HG03378 (cell line): ENCODE results near the gene PRG2.

Source experiments
- ATAC-seq: cut with Tn5 transposase; IDR thresholded peaks from one replicate; pipeline ENCODE4 v1.9.1; 2021; ENCODE audit warnings: mild to moderate bottlenecking, moderate library complexity; ENCODE audit not compliant: unreplicated experiment

Gene PRG2, protein sequence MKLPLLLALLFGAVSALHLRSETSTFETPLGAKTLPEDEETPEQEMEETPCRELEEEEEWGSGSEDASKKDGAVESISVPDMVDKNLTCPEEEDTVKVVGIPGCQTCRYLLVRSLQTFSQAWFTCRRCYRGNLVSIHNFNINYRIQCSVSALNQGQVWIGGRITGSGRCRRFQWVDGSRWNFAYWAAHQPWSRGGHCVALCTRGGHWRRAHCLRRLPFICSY

DNA sequence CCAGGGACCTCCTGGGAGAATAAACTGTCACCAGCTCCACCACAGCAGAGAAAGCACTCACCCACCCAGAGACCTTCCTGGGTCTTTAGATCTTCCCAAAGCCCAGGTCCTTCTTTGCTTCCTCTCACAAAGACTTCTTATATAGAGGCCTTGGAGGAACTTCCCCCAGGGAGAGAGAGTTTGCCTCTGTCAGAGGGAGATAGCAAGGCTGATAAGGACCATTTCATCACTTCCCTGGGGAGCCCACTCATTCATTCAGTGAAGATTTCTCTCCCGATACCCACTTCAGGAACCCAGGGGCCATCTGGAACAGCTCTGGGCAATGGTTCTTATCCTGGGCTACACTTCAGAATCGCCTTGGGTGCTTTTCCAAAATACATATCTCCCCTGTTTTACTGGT, at the start of gene PRG2:
Gene PRG2, minus strand, starts transcription at position 116 of the 400 bp plus-strand sequence. CDS start 706 bp downstream, outside the sequence.
- no peak for ATAC-seq

DNA sequence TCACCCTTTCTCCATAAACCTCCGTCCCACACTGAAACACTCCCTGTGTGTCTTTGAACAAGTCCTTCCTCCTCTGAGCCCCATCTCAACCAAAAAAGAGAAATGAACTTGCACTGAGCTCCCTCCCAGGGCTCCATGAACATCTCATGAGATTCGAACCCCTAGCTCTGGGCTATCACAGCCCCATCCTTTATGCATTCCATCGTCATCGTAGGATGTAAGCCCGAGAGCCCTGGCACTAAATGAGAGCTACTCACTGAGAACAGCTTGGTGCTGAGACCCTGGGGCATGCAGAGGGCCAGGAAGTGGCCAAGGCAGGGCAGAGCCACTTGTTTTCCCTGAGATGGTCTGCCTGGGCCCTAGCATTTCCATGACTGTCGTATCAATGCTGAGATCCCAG, 49.3 kb upstream of the PRG2 start:
- no peak for ATAC-seq

DNA sequence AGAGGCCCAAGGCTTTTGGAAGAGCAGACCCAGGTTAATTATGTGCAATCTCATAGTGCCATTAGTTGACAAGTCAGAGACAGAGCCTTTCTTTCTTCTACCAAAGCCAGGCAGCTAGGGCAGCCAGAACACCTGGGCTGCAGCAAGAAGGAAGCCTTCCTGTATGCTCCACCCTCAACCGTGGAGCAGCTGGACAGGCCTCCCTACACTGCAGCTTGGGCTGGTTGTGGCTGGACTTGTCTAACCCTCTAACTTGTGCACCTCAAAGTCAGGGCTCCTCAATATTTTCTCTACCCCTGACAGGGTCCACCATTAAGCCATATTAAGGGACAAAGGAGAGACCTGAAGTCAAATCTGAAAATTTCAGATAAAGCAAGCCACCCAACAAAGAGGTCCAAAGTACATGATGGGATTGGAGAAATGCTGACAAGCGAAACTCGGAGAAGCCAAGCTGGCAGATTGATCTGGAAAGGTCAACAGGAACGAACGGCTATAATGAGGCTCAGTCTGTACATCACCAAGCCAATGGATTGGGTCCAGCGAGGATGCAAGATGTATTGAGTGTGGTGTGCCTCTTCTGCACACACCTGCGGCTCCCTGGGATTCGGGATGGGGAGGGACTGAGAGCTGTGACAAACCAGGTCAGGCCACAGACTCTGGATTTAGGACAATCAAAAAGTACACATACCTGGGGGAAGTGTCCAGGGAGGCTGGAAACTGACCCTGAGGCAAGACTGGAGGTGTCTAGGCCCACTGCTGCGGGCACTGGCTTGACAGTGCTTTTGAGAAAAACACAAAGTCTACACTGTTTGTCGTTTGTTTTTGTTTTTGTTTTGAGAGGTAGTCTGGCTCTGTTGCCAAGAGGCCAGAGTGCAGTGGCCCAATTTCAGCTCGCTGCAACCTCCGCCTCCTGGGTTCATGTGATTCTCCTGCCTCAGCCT, 48.2 kb upstream of the PRG2 start:
- no peak for ATAC-seq

DNA sequence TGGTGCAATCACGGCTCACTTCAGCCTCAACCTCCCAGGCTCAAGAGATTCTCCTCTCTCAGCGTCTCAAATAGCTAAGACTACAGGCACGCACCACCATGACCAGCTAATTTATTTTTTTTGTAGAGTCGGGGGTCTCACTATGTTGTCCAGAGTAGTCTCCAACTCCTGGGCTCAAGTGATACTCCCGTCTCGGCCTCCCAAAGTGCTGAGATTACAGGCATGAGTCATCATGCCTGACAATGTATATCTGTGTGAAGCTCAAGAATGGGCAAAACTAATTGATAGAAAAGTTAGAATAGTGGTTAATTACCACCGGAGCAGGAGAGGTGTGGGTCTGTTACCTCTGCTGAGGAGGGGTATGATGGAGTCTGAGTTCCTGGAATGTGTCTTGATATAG, 45.6 kb upstream of the PRG2 start:
- ATAC-seq, result no peak

DNA sequence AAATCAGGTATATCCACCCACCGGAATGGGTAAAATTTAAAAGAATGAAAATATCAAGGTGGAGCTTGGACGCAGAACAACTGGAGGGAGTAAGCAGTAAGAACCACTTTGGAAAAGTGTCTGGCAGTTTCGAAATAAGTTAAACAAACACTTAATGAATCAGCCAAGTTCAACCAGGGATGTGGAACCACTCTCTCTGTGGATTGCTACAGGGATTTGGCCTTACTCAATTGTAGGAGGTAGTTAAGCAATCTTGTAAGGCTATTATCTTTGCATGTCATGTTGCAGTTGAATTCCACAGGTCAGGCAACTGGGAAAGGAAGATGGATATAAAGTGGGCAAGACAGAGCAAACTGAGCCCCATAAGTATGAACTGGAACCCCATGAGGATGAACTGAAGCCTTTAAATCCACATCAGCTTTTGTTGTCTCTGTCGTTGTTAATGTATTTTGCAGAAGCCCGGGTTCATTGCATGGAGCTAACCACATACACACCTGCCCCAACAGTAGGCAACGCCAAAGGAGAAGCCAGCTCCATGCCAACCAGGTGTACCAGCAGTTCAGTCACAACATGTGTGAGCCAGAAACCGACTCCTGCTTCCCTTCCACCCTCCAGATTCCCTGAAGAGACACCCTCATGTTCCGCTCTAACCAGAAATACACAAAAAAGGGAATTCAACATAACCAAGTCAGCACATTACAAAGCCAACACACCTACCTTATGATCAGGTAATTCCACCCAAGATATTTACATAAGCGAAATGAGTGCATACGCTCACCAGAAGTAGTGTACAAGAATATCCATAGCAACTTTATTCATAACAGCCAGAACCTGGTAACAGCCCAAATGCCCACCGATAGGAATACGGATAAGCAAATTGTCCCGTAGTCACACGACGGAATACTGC, 44.4 kb upstream of the PRG2 start:
- ATAC-seq, result no peak

DNA sequence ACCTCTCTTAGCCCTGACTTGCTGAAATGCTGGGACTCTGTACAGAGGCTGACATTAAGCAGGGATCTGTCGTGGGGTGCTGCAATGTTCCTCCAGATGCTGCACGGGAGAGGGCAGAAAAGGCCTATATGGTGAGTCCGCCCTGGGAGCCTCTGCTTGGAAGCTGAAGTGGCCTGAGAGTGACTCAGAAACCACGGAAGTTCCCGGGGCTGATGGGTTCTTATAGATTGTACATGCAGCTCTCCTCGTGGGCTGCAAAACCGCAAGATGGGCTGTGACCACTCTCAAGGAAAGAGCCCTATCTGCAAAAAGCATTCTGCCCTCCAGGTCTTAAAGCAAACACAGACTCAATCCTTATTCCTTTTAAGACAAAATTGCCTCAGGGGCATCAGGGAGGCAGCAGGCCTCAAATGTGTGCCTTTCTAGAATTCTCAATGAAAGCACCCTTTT, 42.3 kb upstream of the PRG2 start:
- ATAC-seq, result no peak

DNA sequence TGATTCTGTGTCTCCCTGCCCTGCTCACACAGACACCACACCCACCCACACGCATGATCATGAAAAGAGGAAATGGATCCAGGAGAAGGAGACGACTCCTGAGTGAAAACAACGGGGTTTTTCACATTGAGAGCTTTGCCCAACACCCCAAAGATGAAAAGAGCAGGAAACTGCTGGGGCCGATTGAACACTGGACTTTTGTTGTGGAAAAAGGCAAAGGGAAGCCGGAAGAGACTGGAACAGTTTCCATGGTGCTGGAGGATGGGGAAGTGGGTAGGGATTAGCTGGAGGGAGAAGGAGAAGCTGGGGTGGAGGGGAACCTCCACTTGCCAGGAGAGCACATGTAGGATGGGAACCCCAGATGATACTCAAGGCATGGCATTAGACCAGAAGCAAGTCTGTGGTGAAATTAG, 41.7 kb upstream of the PRG2 start:
- ATAC-seq, result no peak

DNA sequence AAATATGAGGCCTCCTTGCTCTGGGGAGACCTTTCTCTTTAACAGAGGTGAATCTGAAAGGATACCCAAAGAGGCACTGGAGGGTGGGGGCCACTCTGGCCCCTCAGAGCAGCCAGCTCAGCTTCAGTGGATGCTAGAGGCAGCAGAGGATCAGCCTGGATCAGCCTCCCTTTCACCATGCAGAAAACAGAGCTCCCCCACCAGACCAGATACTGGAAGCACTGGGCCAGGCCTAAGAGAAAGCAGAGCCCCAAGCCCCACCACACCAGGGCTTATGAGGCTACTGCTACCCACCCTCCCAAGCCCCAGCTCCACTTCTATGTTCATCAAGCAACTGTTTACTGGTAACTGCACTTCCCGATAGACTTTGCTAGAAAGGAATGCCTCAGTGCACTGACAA, 40.5 kb upstream of the PRG2 start:
- ATAC-seq, result no peak

DNA sequence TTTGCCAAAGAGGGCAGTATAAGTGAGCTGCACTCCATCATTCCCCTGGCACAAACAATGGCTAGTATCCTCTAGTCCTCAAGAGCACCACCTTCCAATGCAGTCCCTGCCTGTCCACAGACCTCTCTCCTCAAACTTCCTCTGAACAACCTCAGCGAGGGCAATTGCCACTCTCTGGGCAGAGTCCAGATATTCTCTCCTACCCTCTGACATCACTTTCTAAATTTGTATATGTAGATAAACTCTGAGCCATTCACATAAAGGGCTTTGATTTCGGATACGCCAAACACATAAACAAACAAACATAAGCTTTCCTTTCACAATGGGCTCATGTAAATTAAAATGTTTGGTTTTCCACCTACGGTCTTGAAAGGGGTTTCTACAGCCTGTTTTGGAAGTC, 39.5 kb upstream of the PRG2 start:
- no peak for ATAC-seq

DNA sequence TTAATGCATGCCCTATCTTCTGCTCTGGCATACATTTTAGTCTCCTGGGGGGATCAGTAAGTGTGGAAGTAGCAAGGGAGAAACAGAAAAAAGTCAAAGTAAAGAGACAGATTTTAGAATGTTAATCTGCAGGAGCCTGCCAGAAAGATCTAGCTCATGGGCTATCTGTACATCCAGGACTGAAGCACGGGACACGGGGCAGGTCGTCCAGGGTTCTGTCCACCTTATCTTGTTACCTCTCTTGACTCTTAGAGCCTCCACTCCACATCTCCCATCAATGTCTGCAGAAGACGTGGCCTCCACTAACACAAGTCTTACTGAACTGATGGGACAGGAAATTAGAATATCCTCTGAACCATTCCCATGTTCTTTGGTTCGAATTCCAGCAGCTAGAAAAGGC, 38.2 kb upstream of the PRG2 start:
- no peak for ATAC-seq

DNA sequence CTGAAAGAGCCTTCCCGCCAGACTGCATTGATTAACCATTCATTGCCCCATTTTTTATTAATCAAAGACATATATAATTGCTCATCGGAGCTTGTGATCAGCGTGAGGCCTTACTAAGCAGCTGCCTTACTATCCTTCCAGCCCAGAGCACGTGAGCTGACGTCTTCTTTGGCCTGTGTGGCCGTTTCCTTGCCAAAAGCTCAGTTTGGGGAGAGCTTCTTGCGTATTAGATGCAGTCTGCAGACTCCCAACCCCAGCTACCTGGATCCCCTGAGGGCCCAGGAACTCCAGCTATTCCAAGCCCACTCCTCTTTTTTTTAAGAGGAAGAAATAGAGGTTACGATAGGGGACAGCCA, 37.3 kb upstream of the PRG2 start:
- no peak for ATAC-seq

DNA sequence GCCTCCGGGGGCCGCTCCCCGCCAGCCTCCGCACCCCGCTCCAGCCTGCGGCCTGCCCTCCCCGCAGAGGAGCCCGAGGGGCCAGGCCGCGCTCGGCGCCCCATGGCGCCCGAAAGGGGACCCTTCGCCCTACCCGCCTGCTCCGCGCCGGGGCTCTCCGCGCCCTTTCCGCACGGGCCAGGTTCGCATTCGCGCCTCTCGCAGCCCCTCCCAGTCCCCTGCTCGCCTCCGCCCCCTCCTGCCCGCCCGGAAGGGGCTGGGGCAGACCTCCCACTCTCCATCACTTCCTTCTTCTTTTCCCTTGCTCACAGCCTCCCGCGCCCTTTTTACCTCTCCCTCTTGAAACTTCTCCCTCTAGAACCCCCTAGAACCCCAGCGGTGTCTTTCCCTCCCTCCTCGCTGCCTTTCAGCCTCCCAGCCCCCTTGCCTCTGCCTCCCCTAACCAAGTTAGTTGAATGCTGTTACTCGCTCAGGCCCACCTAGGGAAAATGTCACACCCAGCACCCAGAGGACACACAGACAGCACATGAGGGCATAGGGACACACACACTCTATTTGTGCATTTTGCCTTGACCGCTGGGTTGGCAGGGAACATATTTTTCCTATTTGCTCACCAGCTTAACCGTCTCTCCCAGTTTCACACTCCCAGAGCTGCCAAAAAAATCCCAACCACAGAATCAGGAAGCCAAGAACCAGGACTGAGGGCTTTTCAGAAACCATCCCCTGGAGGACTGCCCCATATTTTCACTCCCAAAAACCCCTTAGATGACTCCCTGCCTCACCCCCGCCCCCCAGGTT, 36.7 kb upstream of the PRG2 start, which contains the start of gene SLC43A3:
Gene SLC43A3, minus strand, starts transcription at position 193 of the 798 bp plus-strand sequence. CDS start 949 bp downstream, outside the sequence.
- ATAC-seq, result peak; percentile 41

DNA sequence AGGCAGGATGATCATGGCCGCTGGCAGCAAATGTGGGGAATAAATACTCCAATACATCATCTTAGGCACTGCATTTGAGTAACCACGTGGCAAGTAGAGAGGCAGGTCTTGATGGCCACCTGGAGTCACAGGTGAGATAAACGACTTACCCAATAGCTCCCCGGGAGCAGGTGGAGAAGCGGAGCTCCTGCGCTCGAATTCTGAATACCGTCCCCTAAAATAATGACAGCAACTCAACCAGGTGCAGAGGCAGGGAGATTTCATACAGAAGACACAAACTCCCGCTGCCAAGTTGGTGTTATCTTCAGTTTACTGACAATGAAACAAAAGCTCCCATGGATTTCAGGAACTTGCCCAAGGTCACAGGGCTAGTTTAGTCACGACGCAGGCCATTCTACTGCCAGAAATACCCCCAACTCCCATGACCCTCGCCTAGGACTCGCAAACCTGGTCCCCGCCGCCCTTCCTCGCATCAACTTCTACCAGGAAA, 36.0 kb upstream of the PRG2 start:
- no peak for ATAC-seq

DNA sequence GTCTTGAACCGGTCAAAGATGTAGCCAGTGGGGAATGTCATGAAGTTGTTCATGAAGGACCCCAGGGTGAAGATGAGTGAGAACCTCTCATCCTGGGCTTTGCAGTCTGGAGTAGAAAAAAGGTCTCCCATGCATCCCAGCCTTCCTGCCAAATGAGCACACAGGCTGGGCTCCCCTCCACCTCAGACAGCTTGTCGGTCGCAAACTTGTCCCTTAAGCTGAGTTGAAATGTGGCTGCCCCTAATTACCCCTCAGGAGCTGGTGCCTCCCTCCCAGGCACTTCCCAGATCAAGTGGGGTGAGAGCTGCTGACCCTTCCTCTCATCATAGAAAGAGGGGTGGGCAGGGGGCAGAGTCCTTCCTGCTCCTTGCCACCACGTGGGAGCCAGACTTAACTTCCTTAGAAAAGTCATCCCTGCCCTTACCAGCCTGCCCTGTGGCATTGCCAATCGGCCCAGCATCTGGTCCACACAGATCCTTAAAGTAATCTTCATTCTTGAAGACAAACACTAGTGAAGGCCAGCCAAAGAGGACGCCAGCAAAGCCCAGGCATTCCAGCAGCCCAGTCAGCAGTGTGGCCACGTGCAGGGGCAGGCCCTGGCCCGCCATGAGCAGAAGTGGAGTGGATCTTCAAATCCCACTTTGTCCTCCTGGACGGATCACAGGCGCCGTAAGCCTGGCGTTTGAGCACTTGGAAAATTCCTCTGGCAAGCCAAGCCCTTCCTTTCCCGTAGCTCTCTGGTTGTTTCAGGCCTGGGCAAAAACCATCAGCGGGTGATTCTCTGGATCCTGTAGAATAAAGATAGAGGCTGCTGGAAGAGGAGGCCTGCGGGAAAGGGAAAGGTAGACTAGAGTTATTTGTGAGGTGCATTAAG, 35.4 kb upstream of the PRG2 start:
- ATAC-seq, result no peak

DNA sequence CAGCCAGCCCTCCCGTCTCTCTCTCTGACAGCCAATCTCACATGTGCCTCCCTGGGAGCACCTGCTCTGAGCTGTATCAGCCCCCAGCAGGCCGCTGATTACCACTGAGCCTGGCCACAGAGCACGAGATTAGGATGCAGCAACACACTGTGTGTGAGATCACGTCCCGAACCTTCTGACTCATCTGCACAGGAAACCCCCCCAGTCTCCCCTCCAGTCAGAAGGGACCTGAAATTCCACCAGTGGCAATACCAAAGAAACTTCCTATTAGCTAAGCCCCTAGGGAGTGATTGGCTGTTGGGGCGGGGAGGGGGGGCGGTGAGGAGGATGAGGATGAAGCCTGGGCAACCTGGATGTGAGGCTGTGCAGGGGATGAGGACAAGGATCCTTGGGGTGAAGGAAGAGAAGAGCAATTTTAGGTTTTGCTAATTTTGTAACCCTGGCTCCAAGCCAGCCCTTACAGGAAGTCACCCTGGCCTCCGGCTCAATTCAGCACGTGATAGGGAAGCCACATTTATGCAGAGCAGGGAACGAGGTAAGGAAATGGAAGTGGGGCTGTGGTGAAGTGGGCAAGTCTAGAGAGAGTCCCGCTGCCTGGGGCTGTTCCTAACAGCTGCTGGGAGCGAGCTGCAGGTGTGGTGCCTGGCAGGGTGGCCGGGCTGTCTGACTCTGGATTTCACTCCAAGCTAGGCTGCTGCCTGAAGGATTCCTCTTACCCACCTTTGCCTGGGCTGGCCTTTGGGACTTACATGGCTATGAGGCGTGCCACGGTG, 34.5 kb upstream of the PRG2 start:
- peak; percentile 96 for ATAC-seq

DNA sequence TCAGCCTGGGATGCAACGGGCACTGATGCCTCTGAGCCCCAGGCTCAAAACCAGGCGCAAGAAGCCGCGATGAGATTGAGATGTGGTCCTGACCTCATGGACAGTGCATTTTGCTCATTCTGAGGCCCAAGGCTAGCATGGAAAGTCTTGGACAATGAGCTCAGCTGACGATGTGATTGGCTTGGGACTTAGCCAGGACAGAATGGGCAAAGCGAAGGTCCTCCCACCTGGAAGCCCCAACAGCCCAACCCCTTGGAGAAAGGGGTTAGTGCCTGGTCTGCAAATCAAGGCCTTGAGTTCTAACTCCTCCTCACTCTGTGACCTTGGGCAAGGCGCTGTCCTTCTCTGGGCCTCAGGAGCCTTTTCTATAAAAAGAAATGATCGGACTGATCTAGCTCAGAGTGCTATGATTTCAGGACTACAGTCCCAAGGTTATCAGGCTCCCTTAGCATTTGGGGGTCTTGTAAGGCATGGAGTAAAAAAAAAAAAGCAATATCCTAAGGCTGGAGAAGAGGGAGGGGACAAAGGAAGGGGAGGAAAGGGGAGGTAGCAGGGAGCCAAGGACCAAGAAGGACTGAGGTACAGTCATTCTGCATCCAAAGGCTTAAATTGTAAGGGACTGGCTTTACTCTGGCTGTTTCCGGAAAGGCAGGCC, 33.8 kb upstream of the PRG2 start:
- ATAC-seq, result no peak

DNA sequence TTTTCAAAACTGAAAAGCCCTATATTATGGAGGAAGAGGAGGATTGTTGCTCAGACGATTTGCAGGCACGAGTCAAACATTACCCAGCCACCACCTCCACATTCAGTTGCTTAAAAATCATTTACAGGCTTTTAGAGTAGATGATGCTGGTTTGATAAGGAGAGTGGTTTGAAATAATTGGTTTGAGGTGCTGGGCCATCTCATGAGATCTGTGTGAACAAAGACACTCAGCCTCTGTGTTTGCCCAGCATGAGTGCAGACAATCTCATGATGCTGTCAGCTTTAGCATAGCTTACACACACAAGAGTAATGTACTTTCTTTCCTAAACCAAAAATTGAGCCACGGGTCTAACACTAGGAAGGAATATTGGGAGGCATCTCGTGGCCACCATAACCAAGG, 32.2 kb upstream of the PRG2 start:
- ATAC-seq, result no peak

DNA sequence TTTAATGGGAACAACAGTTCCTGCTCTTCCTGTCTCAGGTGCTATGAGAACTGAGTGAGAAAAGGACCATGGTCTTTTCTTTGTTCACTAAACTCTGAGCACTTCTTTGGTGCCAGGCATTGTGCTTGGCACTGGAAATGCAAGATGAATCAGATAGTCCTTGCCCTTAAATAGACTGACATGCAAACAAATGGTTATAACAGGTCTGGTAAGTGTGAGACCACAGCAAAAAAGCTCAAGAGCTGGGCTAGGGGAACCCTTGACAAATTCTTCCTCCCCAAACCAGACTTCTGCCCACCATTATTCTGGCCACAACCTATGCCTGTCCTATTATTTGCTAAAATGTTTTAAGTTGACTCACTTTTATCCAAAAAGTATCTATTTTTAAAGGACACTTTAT, 31.4 kb upstream of the PRG2 start:
- no peak for ATAC-seq
